Thymus (tissue), 11 donors: ENCODE results near the gene NHS. TPM values are rescaled to one million over a fixed set of nuclear protein-coding genes. Genes with fewer than 3 reads are reported as not detected.

Experiments
- DNase-seq, 9 donors: peaks; one replicate each; pipeline ENCODE4 v3.0.0-alpha.2; 2013; ENCODE audit warnings: low spot score in 9 of 9, low read depth in 6 of 9, missing footprints in 1 of 9
- H3K27ac ChIP-seq, 2 donors: one replicate each; pipeline ENCODE4 v1.5.1; 2013; ENCODE audit warnings: control low read depth in 1 of 2, low read depth in 1 of 2, low read length in 1 of 2, mild to moderate bottlenecking in 1 of 2, moderate library complexity in 1 of 2
- H3K27me3 ChIP-seq, 2 donors: one replicate each; pipeline ENCODE4 v1.5.1; 2013; ENCODE audit warnings: low read length in 1 of 2; ENCODE audit not compliant: control insufficient read depth in 2 of 2, insufficient read depth in 1 of 2
- H3K36me3 ChIP-seq, 2 donors: one replicate each; pipeline ENCODE4 v1.5.1; 2013; ENCODE audit warnings: low read length in 1 of 2, mild to moderate bottlenecking in 1 of 2, moderate library complexity in 1 of 2; ENCODE audit not compliant: control insufficient read depth in 2 of 2, insufficient read depth in 2 of 2
- H3K4me1 ChIP-seq, 2 donors: one replicate each; pipeline ENCODE4 v1.5.1; 2013; ENCODE audit warnings: low read length in 2 of 2; ENCODE audit not compliant: control insufficient read depth in 2 of 2, insufficient read depth in 2 of 2
- H3K4me3 ChIP-seq, 2 donors: one replicate each; pipeline ENCODE4 v1.5.1; 2013; ENCODE audit warnings: low read length in 2 of 2, control low read depth in 1 of 2, mild to moderate bottlenecking in 1 of 2
- H3K9me3 ChIP-seq, 2 donors: one replicate each; pipeline ENCODE4 v1.5.1; 2013; ENCODE audit warnings: low read length in 1 of 2, mild to moderate bottlenecking in 1 of 2; ENCODE audit not compliant: control insufficient read depth in 2 of 2, insufficient read depth in 1 of 2
- WGBS: extraction: QIAGEN DNeasy Blood & Tissue Kit; methylation state at CpG from one replicate; pipeline ENCODE4 v1.1.7; 2013; 5-methylcytosine and 5-hydroxymethylcytosine counted together
- polyA plus RNA-seq: library from polyadenylated mRNA; stranded (reverse); fragments of 200-250 nt; gene quantifications from one replicate; pipeline ENCODE4 v1.2.3, GENCODE V29; 2013
- total RNA-seq: library from RNA; stranded (reverse); fragments of 120-200 nt; gene quantifications from one replicate; pipeline ENCODE4 v1.2.4, GENCODE V29; 2013
- donor health status: healthy.

NHS gene
- total and polyA plus RNA-seq, 2 donors, result 1.7 to 2.8 TPM

- H3K36me3 ChIP-seq, result no peaks in the 10 kb centered on the region
Measured at GRCh38 chrX:17628976-17629375, 254.0 kb downstream of the NHS start.

GRCh38 chrX:17629519-17629918 lies 254.5 kb downstream of the NHS start:
- H3K27ac ChIP-seq, result no peak overlapping the region
- no peaks in the 10 kb centered on the region for H3K27me3 ChIP-seq
- H3K9me3 ChIP-seq, result no peaks in the 10 kb centered on the region
- H3K36me3 ChIP-seq, result no peaks in the 10 kb centered on the region
- no peak for DNase-seq
- 90% methylated on average over 1 of the region's 1 CpG for WGBS
- no peak overlapping the region for H3K4me3 ChIP-seq
- no peaks in the 10 kb centered on the region for H3K4me1 ChIP-seq

More at GRCh38 chrX:17628976-17629375, 254.0 kb downstream of the NHS start:
- Histone ChIP-seq H3K27ac (no peak overlapping the region), H3K4me3 (no peak overlapping the region), H3K27me3 (no peaks in the 10 kb centered on the region), H3K9me3 (no peaks in the 10 kb centered on the region), H3K4me1 (no peaks in the 10 kb centered on the region)
- DNase-seq, result no peak

- 96% methylated on average over 3 of the region's 3 CpGs for WGBS
- H3K27ac ChIP-seq, result no peak overlapping the region
Measured at GRCh38 chrX:17631647-17632046, 256.6 kb downstream of the NHS start.

GRCh38 chrX:17632942-17633341 lies 257.9 kb downstream of the NHS start:
- H3K9me3 ChIP-seq, result no peaks in the 10 kb centered on the region
- H3K4me3 ChIP-seq, result no peak overlapping the region
- H3K36me3 ChIP-seq, result no peaks in the 10 kb centered on the region
- no peak for DNase-seq
- no peak overlapping the region for H3K27ac ChIP-seq
- no peaks in the 10 kb centered on the region for H3K4me1 ChIP-seq
- no peaks in the 10 kb centered on the region for H3K27me3 ChIP-seq
- WGBS, result 84% methylated on average over 3 of the region's 3 CpGs

More at GRCh38 chrX:17631647-17632046, 256.6 kb downstream of the NHS start:
- Histone ChIP-seq H3K27me3 (no peaks in the 10 kb centered on the region), H3K9me3 (no peaks in the 10 kb centered on the region), H3K36me3 (no peaks in the 10 kb centered on the region), H3K4me1 (no peaks in the 10 kb centered on the region), H3K4me3 (no peak overlapping the region)
- DNase-seq, result no peak

- no peaks in the 10 kb centered on the region for H3K9me3 ChIP-seq
- no peak overlapping the region for H3K4me3 ChIP-seq
- H3K27ac ChIP-seq, result no peak overlapping the region
- no peak for DNase-seq
- H3K27me3 ChIP-seq, result no peaks in the 10 kb centered on the region
- WGBS, result 90% methylated on average over 2 of the region's 2 CpGs
- no peaks in the 10 kb centered on the region for H3K36me3 ChIP-seq
- no peaks in the 10 kb centered on the region for H3K4me1 ChIP-seq
Measured at GRCh38 chrX:17633546-17633945, 258.5 kb downstream of the NHS start.

- no peaks in the 10 kb centered on the region for H3K27me3 ChIP-seq
- 95% methylated on average over 9 of the region's 9 CpGs for WGBS
- no peaks in the 10 kb centered on the region for H3K9me3 ChIP-seq
- no peaks in the 10 kb centered on the region for H3K36me3 ChIP-seq
- H3K27ac ChIP-seq, result no peak overlapping the region
- no peak overlapping the region for H3K4me3 ChIP-seq
- H3K4me1 ChIP-seq, result no peaks in the 10 kb centered on the region
- DNase-seq, result no peak
Measured at GRCh38 chrX:17634542-17635207, 259.7 kb downstream of the NHS start.

- no peaks in the 10 kb centered on the region for H3K27me3 ChIP-seq
- DNase-seq, result no peak
- H3K4me3 ChIP-seq, result no peak overlapping the region
- no peak overlapping the region for H3K27ac ChIP-seq
- H3K4me1 ChIP-seq, result no peaks in the 10 kb centered on the region
- H3K36me3 ChIP-seq, result no peaks in the 10 kb centered on the region
- 91% methylated on average over 5 of the region's 5 CpGs for WGBS
- no peaks in the 10 kb centered on the region for H3K9me3 ChIP-seq
Measured at GRCh38 chrX:17635231-17635630, 260.2 kb downstream of the NHS start.

GRCh38 chrX:17637235-17637634 lies 262.2 kb downstream of the NHS start:
- 97% methylated on average over 4 of the region's 4 CpGs for WGBS
- no peak overlapping the region for H3K27ac ChIP-seq
- no peaks in the 10 kb centered on the region for H3K27me3 ChIP-seq
- H3K4me3 ChIP-seq, result no peak overlapping the region
- H3K4me1 ChIP-seq, result no peaks in the 10 kb centered on the region
- no peak for DNase-seq
- no peaks in the 10 kb centered on the region for H3K9me3 ChIP-seq
- no peaks in the 10 kb centered on the region for H3K36me3 ChIP-seq

GRCh38 chrX:17638731-17639130 lies 263.7 kb downstream of the NHS start:
- 88% methylated on average over 1 of the region's 1 CpG for WGBS
- no peak overlapping the region for H3K27ac ChIP-seq
- DNase-seq, result no peak
- H3K9me3 ChIP-seq, result no peaks in the 10 kb centered on the region
- no peaks in the 10 kb centered on the region for H3K36me3 ChIP-seq
- no peaks in the 10 kb centered on the region for H3K4me1 ChIP-seq
- no peaks in the 10 kb centered on the region for H3K27me3 ChIP-seq
- no peak overlapping the region for H3K4me3 ChIP-seq
